SK-N-SH treated with all-trans-retinoic acid at 6 μM for 48 hours (cell line): ENCODE results near the gene B3GALT6.
"Not testable (repeated sequence)": the region's sequence is repeated elsewhere in the genome, so short reads cannot be mapped to it uniquely, and the experiment has no call there.

Experiments used
- ESRRG ChIP-seq: fragments of 250-450 bp; sonication (Bioruptor Pico); IDR thresholded peaks from 2 replicates; pipeline ENCODE4 v1.6.1; 2021; ENCODE audit warnings: mild to moderate bottlenecking
- ISL1 ChIP-seq: fragments of 250-450 bp; sonication (Bioruptor Pico); IDR thresholded peaks from 2 replicates; pipeline ENCODE4 v2.1.2; 2022; ENCODE audit warnings: mild to moderate bottlenecking, moderate library complexity
- PPARA ChIP-seq: fragments of 250-450 bp; sonication (Bioruptor Pico); IDR thresholded peaks from 2 replicates; pipeline ENCODE4 v1.5.0; 2020; ENCODE audit warnings: mild to moderate bottlenecking, borderline replicate concordance
- TCF4 ChIP-seq: fragments of 250-450 bp; sonication (Bioruptor Pico); IDR thresholded peaks from 2 replicates; pipeline ENCODE4 v1.8.0; 2021; ENCODE audit warnings: mild to moderate bottlenecking, moderate library complexity, borderline replicate concordance
- TOX ChIP-seq: fragments of 250-450 bp; sonication (Bioruptor Pico); IDR thresholded peaks from 2 replicates; pipeline ENCODE4 v1.8.0; 2021; ENCODE audit warnings: mild to moderate bottlenecking, moderate library complexity, borderline replicate concordance
- ZFP30 ChIP-seq: fragments of 450-650 bp; formaldehyde crosslinking; IDR thresholded peaks from 2 replicates; pipeline ENCODE4 v1.5.0; 2022; ENCODE audit warnings: mild to moderate bottlenecking, moderate library complexity
- TF ChIP-seq, protein P1 (sequence below): fragments of 250-450 bp; sonication (Bioruptor Pico); IDR thresholded peaks from 2 replicates; pipeline ENCODE4 v1.8.0; 2021; ENCODE audit warnings: low read depth, mild to moderate bottlenecking, moderate library complexity, borderline replicate concordance

- not testable (repeated sequence) for TF ChIP-seq TCF4; PPARA (CRISPR knock-in tag); ESRRG (CRISPR knock-in tag); ZFP30 (CRISPR knock-in tag); TOX; ISL1 (CRISPR knock-in tag)
- TF ChIP-seq, protein P1, sequence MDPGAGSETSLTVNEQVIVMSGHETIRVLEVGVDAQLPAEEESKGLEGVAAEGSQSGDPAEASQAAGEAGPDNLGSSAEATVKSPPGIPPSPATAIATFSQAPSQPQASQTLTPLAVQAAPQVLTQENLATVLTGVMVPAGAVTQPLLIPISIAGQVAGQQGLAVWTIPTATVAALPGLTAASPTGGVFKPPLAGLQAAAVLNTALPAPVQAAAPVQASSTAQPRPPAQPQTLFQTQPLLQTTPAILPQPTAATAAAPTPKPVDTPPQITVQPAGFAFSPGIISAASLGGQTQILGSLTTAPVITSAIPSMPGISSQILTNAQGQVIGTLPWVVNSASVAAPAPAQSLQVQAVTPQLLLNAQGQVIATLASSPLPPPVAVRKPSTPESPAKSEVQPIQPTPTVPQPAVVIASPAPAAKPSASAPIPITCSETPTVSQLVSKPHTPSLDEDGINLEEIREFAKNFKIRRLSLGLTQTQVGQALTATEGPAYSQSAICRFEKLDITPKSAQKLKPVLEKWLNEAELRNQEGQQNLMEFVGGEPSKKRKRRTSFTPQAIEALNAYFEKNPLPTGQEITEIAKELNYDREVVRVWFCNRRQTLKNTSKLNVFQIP (CRISPR knock-in tag), result not testable (repeated sequence)
These were observed 16.2 kb downstream of the B3GALT6 start for GRCh38 chr1:1248009-1248913.
